ENCODE results near the gene TRIO. TPM values are rescaled to one million over a fixed set of nuclear protein-coding genes. Genes with fewer than 3 reads are reported as not detected.

Gene TRIO
- total RNA-seq, 2 donors from 2014 or later, result 181 to 202 TPM

- DNase-seq (ENCODE audit: low spot score), result no peak
- intact Hi-C loops (cut with DNase I), result no loop called here
These were observed 171.0 kb downstream of the TRIO start for GRCh38 chr5:14313986-14314690.

DNA sequence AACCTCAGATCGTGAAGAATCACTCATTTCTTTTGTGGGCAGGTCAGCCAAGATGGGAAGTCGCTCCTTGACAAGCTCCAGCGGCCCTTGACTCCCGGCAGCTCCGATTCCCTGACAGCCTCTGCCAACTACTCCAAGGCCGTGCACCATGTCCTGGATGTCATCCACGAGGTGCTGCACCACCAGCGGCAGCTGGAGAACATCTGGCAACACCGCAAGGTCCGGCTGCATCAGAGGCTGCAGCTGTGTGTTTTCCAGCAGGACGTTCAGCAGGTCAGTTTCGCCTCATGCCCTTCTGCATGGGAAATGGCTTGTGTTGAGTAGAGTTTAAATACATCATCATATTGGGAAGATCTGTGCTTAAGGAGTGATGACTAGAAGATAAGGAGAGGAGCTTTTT, 173.3 kb downstream of the TRIO start:
- no peak for DNase-seq (ENCODE audit: low spot score)
- intact Hi-C loops (cut with DNase I), result no loop called here

DNA sequence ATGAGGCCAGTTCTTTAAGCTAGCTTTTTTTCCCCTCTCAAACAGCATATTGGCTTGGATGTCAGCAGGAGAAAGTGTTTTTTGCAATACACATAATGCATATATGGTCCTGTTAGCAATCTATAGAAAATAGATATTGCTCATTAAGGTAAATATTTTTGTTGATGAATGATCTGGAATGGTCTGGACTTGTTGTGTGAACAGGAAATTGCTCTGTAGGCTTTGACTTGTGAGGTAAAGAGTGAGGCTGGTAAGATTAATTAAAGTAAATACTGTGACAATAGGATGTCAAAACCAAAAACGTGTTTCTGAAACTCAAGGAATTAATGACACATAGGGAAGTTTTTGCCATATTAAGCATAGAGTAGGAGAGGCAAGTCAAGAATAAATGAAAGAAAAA, 176.0 kb downstream of the TRIO start:
- no peak for DNase-seq (ENCODE audit: low spot score)
- intact Hi-C loops (cut with DNase I), result no loop called here

DNA sequence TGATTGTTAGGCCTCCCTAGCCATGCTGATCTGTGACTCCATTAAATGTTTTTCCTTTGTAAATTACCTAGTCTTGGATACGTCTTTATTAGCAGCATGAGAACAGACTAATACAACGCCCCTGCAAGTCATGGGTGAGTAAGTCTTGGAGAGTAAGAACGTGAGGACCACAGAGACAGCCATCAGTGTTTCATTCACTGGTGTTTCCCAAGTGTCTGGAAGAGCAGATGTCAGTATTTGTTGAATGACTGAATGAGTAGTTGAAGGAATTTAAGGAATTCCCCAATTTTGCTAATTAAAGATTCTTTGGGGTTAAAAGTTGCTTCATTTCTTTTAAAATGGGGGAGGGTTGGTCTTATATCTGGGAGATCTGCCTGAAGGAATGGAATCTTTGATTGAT, 178.8 kb downstream of the TRIO start:
- DNase-seq (ENCODE audit: low spot score), result no peak
- intact Hi-C loops (cut with DNase I), result no loop called here

DNA sequence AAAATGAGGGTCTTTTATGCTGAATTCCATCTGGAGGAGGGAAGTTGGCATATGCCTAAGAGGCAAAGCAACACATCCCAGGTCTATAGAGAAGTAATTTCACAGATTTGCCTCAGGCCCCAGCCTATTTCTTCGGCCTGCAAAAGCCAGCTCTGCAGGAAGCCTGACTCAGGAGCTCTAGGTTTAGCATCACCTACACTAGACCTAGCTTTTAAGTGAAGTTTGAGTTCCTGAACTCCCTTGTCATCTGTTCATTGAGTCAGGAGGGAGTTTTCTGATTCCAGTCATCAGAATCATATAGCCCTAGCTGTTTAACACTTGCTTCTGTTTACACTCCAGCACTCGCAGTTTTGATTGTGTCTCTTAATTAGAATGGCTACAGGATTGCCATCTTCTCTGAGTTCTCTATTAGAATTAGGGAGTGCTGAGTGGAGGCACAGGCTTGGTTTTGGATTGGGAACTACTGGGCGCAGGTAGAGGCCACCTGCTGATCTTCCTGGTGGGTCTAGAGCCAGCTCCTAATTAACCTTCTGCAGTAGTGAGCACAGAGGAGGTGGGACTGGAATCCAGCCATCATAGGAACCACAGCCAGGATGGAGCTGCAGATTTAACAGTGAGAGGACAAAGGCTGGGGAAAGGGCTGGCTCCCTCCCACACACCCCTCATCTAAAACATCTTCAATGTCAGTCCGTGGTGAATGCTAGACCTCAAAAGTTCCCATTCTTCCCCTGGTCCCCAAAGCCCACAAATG, 179.5 kb downstream of the TRIO start:
- intact Hi-C loops (cut with DNase I), result no loop called here
- no peak for DNase-seq (ENCODE audit: low spot score)

- DNase-seq (ENCODE audit: low spot score), result no peak
- intact Hi-C loops (cut with DNase I), result no loop called here
These were observed 180.3 kb downstream of the TRIO start for GRCh38 chr5:14323466-14323865.

DNA sequence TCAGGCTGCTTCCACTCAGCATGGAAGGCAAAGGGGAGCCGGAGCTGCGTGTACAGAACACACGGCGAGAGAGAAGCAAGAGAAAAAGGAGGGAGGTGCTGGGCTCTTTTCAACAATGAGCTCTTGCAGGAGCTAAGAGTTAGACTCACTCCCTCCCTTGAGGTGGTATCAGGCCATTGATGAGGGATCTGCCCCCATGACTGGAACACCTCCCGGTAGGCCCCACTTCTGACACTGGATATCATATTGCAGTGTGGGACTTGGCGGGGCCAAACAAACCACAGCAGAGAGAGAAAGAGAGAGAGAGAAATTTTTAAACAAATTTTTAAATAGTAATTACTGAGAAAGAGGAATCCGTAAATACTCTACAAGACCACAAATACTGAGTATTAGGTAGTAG, 182.2 kb downstream of the TRIO start:
- intact Hi-C loops (cut with DNase I), result no loop called here
- no peak for DNase-seq (ENCODE audit: low spot score)

GRCh38 chr5:14326035-14326903, 183.1 kb downstream of the TRIO start:
- DNase-seq (ENCODE audit: low spot score), result no peak
- intact Hi-C loops (cut with DNase I), result no loop called here

- no peak for DNase-seq (ENCODE audit: low spot score)
- intact Hi-C loops (cut with DNase I), result no loop called here
These were observed 184.5 kb downstream of the TRIO start for GRCh38 chr5:14327624-14328023.

DNA sequence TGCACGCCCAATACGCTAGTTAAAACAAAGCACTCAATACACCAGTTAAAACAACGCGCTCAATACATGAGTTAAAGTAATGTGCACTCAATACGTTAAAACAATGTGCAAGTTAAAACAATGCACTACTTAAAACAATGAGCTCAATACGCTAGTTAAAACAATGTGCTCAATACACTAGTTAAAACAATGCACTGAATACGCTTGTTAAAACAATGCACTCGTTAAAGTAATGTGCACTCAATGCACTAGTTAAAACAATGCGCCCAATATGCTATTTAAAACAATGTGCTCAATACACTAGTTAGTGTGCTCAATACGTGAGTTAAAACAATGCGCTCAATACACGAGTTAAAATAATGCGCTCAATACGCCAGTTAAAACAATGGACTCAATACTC, 185.0 kb downstream of the TRIO start:
- intact Hi-C loops (cut with DNase I), result no loop called here
- DNase-seq (ENCODE audit: low spot score), result no peak

DNA sequence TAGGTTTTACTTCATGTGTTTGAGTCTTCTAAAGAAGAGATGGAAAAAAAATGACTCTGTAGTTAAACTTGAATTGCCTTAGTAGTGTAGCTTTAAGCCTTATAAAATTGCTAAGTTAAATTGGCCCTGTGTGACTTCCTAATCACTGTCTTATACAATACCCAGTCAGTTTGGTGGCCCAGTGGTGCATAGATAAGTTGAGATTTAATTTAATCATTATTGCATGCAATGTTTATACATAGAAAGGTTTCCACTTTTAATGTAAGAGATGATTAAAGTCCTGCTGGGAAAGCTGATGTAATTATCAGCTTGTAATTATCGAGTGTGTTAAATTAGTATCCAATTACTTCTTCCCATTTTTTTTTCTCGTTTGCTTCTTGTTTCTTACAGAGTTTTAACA, 187.1 kb downstream of the TRIO start:
- intact Hi-C loops (cut with DNase I), result no loop called here

GRCh38 chr5:14330729-14331385, 187.7 kb downstream of the TRIO start:
- intact Hi-C loops (cut with DNase I), result no loop called here
- DNase-seq (ENCODE audit: low spot score), result no peak

More for the DNA sequence above, 187.1 kb downstream of the TRIO start:
- DNase-seq (ENCODE audit: low spot score), result no peak

DNA sequence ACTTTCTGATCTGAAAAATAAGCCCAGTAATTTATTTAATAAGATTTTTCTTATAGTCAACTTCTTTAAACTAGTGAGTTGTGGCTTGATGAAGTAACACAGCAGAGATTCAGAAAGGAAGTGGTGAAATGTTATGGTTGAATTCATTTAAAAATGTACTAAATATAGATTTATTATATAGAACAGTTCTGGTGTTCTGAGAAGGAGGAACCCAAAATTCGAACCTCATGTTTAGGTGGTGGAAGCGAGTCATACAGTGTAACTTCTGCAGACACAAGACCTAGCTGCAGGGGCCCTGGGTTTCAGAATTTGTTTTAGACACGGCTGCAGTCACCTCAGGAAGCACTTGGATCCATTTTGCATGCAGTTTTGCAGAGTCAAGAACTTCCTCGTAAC, 188.2 kb downstream of the TRIO start:
- intact Hi-C loops (cut with DNase I), result no loop called here
- no peak for DNase-seq (ENCODE audit: low spot score)

DNA sequence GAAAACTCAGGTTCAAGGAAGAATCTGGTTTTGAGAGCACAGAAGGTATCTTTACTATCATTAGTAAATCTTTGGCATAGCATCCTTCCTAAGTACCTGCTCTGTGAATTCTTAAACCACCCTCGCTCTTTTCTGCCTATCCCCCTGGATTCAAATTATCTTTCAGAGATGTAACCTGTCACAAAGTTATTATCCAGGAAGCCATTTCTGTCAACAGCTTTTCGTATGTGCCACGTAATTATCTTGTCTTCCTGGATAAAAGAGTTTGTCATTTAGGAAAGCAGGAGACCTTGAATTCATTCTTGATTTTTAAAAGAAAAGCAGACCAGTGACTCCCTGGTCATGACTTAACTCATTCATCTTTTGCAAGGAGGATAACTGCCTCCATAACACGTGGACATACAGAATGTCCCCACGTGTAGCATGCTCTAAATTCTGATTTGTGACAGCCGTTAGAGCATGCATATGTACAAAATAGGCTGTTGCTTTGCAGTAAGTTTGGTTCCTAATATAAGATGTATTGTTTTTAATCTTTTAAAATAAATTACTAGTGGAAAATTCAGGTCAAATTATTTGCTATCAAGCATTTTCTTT, 189.0 kb downstream of the TRIO start:
- intact Hi-C loops (cut with DNase I), result no loop called here
- DNase-seq (ENCODE audit: low spot score), result no peak

- intact Hi-C loops (cut with DNase I), result no loop called here
These were observed 189.6 kb downstream of the TRIO start for GRCh38 chr5:14332746-14333145.

GRCh38 chr5:14337593-14337992, 194.5 kb downstream of the TRIO start:
- intact Hi-C loops (cut with DNase I), result no loop called here

More at GRCh38 chr5:14332746-14333145, 189.6 kb downstream of the TRIO start:
- DNase-seq (ENCODE audit: low spot score), result no peak

GRCh38 chr5:14339468-14339867, 196.3 kb downstream of the TRIO start:
- intact Hi-C loops (cut with DNase I), result no loop called here
- DNase-seq (ENCODE audit: low spot score), result no peak

More at GRCh38 chr5:14337593-14337992, 194.5 kb downstream of the TRIO start:
- DNase-seq (ENCODE audit: low spot score), result no peak

DNA sequence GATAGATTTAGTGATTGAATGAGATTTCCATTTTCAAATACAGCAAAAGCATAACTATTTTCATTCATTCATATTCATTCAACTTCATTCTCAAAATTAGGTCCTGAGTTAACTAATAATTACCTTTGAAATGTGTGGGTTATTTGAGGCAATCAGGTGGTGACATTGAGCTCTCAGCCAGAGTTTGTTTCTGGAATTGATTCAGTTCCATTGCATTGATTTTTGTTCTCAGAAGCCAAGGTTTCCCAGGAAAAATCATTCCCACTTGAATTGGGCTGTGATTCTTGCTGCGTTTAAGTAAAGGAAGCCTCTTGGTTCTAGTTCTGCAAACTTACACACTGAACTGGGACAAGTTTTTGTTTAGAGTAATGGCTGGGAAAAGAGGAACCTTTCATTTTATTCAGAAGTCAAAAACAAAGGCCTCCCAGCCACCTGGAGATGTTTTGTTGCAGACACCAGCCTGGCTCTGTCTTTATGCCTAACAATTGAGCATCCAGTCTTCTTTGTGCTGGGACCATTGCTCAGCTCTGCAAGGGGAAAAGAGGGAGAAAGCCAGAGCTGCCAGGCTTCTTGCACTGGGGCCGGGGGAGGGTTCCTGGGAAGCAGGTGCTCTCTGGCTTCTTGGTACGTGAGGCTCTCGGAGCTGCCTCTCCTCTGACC, 198.6 kb downstream of the TRIO start:
- DNase-seq (ENCODE audit: low spot score), result no peak
- intact Hi-C loops (cut with DNase I), result no loop called here

DNA sequence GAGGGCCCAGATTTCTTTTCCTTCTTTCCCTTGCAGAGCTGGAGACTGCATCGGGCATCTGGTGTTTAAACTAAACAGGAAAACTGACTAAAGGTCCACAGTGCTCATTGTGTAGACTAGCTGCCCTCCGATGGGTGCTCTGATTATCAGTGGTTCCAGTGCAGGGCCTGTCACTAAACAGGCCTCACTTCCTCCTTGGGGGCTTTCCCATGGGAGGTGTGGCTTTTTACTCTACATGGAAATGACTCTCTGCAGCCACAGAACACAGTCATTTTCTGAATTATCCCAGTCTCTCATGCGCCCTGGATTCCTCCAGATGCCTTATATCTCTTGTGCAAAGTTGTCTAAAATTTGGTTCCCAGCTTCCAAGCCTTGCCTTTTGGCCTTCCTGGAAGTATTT, 199.2 kb downstream of the TRIO start:
- DNase-seq (ENCODE audit: low spot score), result no peak
- intact Hi-C loops (cut with DNase I), result no loop called here

All from posterior vena cava (tissue), 2 donors.